A673 (cell line): ENCODE results near the gene CERS5. TPM values are rescaled to one million over a fixed set of nuclear protein-coding genes. Genes with fewer than 3 reads are reported as not detected.
A peak's percentile ranks its signal among the peaks of the same experiment; 100 is the strongest.

Source experiments
- BruUV-seq: library from RNA; stranded (reverse); fragments of 400-500 nt; replicated peaks from 2 replicates; lab custom pipeline; 2021; lab: Mats Ljungman, UMichigan
- CTCF ChIA-PET: fragments of 300-600 bp; sonication (Branson Sonifier 250); formaldehyde crosslinking; loops from one replicate; lab custom pipeline; 2022; ENCODE audit warnings: antibody characterized with exemption; lab: Charles Lee
- POLR2A ChIA-PET: fragments of 300-600 bp; sonication (Branson Sonifier 250); formaldehyde crosslinking; loops from one replicate; lab custom pipeline; 2022; ENCODE audit warnings: antibody characterized with exemption; ENCODE audit not compliant: low non-redundant PET; lab: Charles Lee
- DNase-seq: peaks from one replicate; pipeline ENCODE4 v3.0.0-alpha.2; 2015; ENCODE audit warnings: low spot score
- H3K27ac ChIP-seq: fragments of 200-600 bp; sonication (generic); 2 replicates; pipeline ENCODE4 v1.5.1; 2016; ENCODE audit warnings: mixed run types, low read depth, mild to moderate bottlenecking, mixed read lengths, antibody characterized with exemption, low read length; ENCODE audit not compliant: poor library complexity, severe bottlenecking
- H3K27me3 ChIP-seq: fragments of 200-600 bp; sonication (generic); replicated peaks from 2 replicates; pipeline ENCODE4 v1.6.1; 2017; ENCODE audit warnings: mixed run types, low read depth, mild to moderate bottlenecking, mixed read lengths, antibody characterized with exemption, low read length; ENCODE audit not compliant: insufficient read depth, poor library complexity
- H3K36me3 ChIP-seq: fragments of 200-600 bp; sonication (generic); 2 replicates; pipeline ENCODE4 v1.6.1; 2016; ENCODE audit warnings: mixed run types, mild to moderate bottlenecking, mixed read lengths, antibody characterized with exemption, low read length; ENCODE audit not compliant: insufficient read depth, poor library complexity, severe bottlenecking
- H3K4me1 ChIP-seq: fragments of 200-600 bp; sonication (generic); 2 replicates; pipeline ENCODE4 v1.6.1; 2017; ENCODE audit warnings: mixed run types, mild to moderate bottlenecking, mixed read lengths, antibody characterized with exemption, low read length; ENCODE audit not compliant: insufficient read depth, poor library complexity, severe bottlenecking
- H3K4me3 ChIP-seq: fragments of 200-600 bp; sonication (generic); 2 replicates; pipeline ENCODE4 v1.5.1; 2016; ENCODE audit warnings: low read depth, mixed run types, mild to moderate bottlenecking, mixed read lengths, low read length; ENCODE audit not compliant: poor library complexity, severe bottlenecking
- H3K9me3 ChIP-seq: fragments of 200-600 bp; sonication (generic); 2 replicates; pipeline ENCODE4 v1.6.1; 2016; ENCODE audit warnings: mixed run types, low read depth, mild to moderate bottlenecking, mixed read lengths, antibody characterized with exemption, low read length; ENCODE audit not compliant: poor library complexity, severe bottlenecking
- EZH2 ChIP-seq: fragments of 200-600 bp; sonication (generic); IDR thresholded peaks from 2 replicates; pipeline ENCODE4 v1.6.1; 2017; ENCODE audit warnings: borderline replicate concordance, low read depth, mild to moderate bottlenecking, mixed read lengths, antibody characterized with exemption, low read length; ENCODE audit not compliant: poor library complexity, severe bottlenecking
- intact Hi-C: fragments of 100-400 bp; cut with micrococcal nuclease; formaldehyde crosslinking; loops from one replicate; pipeline ENCODE4 v1.10.0; 2022; ENCODE audit not compliant: unreplicated experiment
- total RNA-seq: library from RNA; stranded (reverse); gene quantifications from 2 replicates; pipeline ENCODE4 v1.2.3, GENCODE V29; 2021
- TF ChIP-seq, protein P1 (sequence below): fragments of 300-800, 200-600 bp; sonication (generic); conservative IDR thresholded peaks from 2 replicates; pipeline ENCODE4 v1.5.1; 2017; ENCODE audit warnings: low read depth, mild to moderate bottlenecking, antibody characterized with exemption, low read length, moderate library complexity, mixed read lengths

Gene CERS5
- total RNA-seq, 1 experiment from 2014 or later = 57.0 TPM

DNA sequence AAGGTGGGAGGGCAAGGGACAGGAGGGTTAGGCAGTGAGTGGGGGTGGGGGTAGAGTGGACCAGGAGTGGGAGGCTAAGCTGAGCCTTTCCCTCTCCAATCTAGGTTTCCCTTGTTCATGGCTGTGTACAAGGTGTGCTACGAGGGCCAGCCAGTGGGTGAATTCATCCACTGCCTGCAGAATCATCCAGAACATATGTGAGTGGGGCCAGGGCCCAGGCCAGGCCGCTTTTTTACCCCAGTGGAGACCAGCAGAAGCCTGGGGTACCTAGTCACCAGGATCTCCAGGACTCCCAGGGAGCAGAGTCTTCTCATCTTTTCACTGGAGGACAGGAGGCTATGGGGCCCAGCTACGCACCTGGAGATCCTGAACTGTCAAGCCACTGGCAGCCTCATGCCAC lies 57.9 kb downstream of the CERS5 start:
- ChIA-PET CTCF (interaction anchor here (1.1 to 2.7 kb wide), 2 partner anchors 25 to 67 kb away, joined by 3 to 19 read pairs; partner anchors contain the start of gene SMARCD1), POLR2A (no interaction called here)
- Histone ChIP-seq H3K4me3 (no peak overlapping the region), H3K36me3 (no peaks in the 10 kb centered on the region), H3K27ac (peak overlapping the region; percentile 49), H3K9me3 (no peaks in the 10 kb centered on the region), H3K27me3 (no peaks in the 10 kb centered on the region), H3K4me1 (peaks cover 27% of the 10 kb centered on the region)
- no TSS peak for BruUV-seq
- intact Hi-C loops = no loop called here
- DNase-seq = no peak
- no peak for TF ChIP-seq EZH2
- TF ChIP-seq, protein P1, sequence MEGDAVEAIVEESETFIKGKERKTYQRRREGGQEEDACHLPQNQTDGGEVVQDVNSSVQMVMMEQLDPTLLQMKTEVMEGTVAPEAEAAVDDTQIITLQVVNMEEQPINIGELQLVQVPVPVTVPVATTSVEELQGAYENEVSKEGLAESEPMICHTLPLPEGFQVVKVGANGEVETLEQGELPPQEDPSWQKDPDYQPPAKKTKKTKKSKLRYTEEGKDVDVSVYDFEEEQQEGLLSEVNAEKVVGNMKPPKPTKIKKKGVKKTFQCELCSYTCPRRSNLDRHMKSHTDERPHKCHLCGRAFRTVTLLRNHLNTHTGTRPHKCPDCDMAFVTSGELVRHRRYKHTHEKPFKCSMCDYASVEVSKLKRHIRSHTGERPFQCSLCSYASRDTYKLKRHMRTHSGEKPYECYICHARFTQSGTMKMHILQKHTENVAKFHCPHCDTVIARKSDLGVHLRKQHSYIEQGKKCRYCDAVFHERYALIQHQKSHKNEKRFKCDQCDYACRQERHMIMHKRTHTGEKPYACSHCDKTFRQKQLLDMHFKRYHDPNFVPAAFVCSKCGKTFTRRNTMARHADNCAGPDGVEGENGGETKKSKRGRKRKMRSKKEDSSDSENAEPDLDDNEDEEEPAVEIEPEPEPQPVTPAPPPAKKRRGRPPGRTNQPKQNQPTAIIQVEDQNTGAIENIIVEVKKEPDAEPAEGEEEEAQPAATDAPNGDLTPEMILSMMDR = no peak

GRCh38 chr12:50107416-50108268 lies 59.5 kb downstream of the CERS5 start:
- Histone ChIP-seq H3K9me3 (no peaks in the 10 kb centered on the region), H3K27ac (no peak overlapping the region), H3K4me3 (no peak overlapping the region), H3K27me3 (no peaks in the 10 kb centered on the region), H3K36me3 (no peaks in the 10 kb centered on the region), H3K4me1 (peaks cover 29% of the 10 kb centered on the region)
- ChIA-PET CTCF (no interaction called here), POLR2A (no interaction called here)
- intact Hi-C loops = no loop called here
- BruUV-seq = no TSS peak
- TF ChIP-seq, protein P1 = no peak
- TF ChIP-seq EZH2 = no peak
- DNase-seq = no peak

GRCh38 chr12:50106907-50107306 lies 60.3 kb downstream of the CERS5 start:
- DNase-seq = no peak
- CTCF ChIA-PET = no interaction called here
- TF ChIP-seq EZH2 = no peak
- TF ChIP-seq, protein P1 = no peak
- POLR2A ChIA-PET = no interaction called here
- H3K27me3 ChIP-seq = no peaks in the 10 kb centered on the region
- no peaks in the 10 kb centered on the region for H3K9me3 ChIP-seq
- intact Hi-C loops = no loop called here
- H3K27ac ChIP-seq = no peak overlapping the region
- BruUV-seq = no TSS peak
- no peaks in the 10 kb centered on the region for H3K36me3 ChIP-seq
- peaks cover 29% of the 10 kb centered on the region for H3K4me1 ChIP-seq
- no peak overlapping the region for H3K4me3 ChIP-seq
